ENCODE measurements around the gene NKRF. TPM values are rescaled to one million over a fixed set of nuclear protein-coding genes. Genes with fewer than 3 reads are reported as not detected.

NKRF gene
- 11.0 to 11.6 TPM (median 11.0 TPM) in 3 replicates for total RNA-seq

DNA sequence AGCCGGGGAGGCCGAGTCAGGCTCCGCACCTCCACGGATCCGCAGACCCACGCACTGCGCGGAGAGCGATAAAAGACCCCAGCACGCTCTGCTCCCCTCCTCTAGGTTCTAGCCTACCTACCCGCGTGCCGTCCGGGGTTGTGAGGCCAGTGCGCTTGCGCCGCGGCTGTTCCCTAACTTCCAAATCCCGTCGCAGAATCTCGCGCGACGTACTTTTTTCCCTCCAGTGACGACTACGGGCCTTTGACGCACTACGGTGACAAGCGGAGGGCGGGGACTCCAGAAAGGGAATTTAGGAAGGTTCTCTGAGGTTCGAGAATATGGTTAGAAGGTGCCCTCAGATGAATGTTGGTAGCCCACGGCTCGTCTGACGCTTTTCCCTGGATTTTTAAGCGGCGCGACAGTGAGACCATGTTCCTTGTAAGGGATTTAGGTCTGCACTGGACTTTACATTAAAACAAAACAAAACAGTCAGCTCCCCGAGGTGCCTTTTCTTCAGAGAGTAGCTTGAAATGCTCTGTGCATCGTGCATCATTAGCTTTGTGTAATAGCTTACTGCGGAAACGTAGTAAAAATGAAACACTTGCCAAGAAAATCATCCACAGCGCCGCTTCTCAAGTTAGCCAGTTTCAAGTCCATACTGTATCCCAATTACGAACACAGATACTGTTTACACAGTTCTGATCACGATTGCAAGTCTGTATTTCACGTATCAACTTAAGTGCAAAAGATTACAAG, at the start of gene NKRF:
TSS of gene NKRF (minus strand) at position 145 of the 738 bp plus-strand sequence.
- H3K4me3 Mint-ChIP-seq: peak within 1 kb of the TSS; percentile 88
- no peaks in the 10 kb centered on the region for H3K27me3 Mint-ChIP-seq (ENCODE audit: low read depth)
- H3K4me1 Mint-ChIP-seq: peaks cover 21% of the 10 kb centered on the region
- H3K36me3 Mint-ChIP-seq: peaks cover 3% of the 10 kb centered on the region
- peaks cover 12% of the 10 kb centered on the region for H3K9me3 Mint-ChIP-seq
- peak; percentile 74 to 85 for DNase-seq (ENCODE audit: low spot score in 2 of 2, unreplicated experiment in 2 of 2)
- TF ChIP-seq, protein P1, sequence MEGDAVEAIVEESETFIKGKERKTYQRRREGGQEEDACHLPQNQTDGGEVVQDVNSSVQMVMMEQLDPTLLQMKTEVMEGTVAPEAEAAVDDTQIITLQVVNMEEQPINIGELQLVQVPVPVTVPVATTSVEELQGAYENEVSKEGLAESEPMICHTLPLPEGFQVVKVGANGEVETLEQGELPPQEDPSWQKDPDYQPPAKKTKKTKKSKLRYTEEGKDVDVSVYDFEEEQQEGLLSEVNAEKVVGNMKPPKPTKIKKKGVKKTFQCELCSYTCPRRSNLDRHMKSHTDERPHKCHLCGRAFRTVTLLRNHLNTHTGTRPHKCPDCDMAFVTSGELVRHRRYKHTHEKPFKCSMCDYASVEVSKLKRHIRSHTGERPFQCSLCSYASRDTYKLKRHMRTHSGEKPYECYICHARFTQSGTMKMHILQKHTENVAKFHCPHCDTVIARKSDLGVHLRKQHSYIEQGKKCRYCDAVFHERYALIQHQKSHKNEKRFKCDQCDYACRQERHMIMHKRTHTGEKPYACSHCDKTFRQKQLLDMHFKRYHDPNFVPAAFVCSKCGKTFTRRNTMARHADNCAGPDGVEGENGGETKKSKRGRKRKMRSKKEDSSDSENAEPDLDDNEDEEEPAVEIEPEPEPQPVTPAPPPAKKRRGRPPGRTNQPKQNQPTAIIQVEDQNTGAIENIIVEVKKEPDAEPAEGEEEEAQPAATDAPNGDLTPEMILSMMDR (IDR thresholded peaks at IDR 0.05; ENCODE audit: unreplicated experiment): no peak
- H3K27ac Mint-ChIP-seq: peak within 1 kb of the TSS; percentile 96

DNA sequence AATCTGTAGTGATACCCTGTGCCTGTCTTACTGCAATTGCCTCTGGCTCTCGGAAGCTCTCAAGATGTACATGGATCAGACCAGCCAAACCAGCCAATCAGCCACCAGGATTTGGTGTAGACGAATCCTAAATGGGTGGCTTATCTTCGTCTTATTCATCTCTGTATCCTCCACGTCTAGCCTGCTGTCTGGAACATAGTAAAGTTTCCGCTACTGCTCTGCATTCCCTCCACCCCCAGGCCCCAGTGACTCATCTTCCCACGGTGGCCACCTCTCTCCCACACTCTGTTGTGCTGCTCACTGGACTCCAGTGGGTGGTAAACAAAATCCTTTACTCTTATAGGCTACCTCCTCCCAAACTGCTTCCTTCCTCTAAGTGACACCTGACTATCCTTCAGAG, 48.9 kb upstream of the NKRF start:
- Mint-ChIP-seq H3K27ac (peak overlapping the region; percentile 77), H3K27me3 (ENCODE audit: low read depth) (no peaks in the 10 kb centered on the region), H3K4me3 (no peak overlapping the region), H3K36me3 (peaks cover 23% of the 10 kb centered on the region), H3K9me3 (peaks cover 28% of the 10 kb centered on the region), H3K4me1 (peaks cover 22% of the 10 kb centered on the region)
- no peak for DNase-seq (ENCODE audit: low spot score in 2 of 2, unreplicated experiment in 2 of 2)
- TF ChIP-seq, protein P1 (IDR thresholded peaks at IDR 0.05; ENCODE audit: unreplicated experiment): no peak

DNA sequence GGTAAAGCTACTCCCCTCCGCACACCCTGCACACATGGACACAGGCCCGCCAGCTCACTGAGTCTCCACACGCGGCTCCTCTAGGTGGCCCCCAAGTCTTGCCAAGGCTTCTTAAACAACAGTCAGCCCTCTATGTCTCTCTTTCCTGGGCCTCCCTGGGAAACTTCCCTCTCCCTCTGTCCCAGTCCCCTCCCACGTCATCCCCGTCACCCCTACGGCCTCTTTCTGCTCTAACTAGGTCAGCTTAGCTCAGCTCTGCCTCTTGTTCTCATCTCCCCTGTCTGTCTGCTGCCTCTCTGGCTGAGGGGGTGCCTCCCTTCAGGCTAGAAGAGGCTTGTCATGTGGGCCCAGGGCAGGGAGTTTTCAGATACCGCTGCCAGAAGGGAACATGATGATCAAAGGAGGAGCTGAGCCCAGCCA, 47.9 kb upstream of the NKRF start:
- H3K27ac Mint-ChIP-seq: peak overlapping the region; percentile 77
- TF ChIP-seq, protein P1 (IDR thresholded peaks at IDR 0.05; ENCODE audit: unreplicated experiment): no peak
- no peaks in the 10 kb centered on the region for H3K27me3 Mint-ChIP-seq (ENCODE audit: low read depth)
- peaks cover 22% of the 10 kb centered on the region for H3K4me1 Mint-ChIP-seq
- no peak overlapping the region for H3K4me3 Mint-ChIP-seq
- H3K36me3 Mint-ChIP-seq: peaks cover 23% of the 10 kb centered on the region
- peak in 1 of 2 experiments; percentile 48 for DNase-seq (ENCODE audit: low spot score in 2 of 2, unreplicated experiment in 2 of 2)
- H3K9me3 Mint-ChIP-seq: peaks cover 28% of the 10 kb centered on the region

DNA sequence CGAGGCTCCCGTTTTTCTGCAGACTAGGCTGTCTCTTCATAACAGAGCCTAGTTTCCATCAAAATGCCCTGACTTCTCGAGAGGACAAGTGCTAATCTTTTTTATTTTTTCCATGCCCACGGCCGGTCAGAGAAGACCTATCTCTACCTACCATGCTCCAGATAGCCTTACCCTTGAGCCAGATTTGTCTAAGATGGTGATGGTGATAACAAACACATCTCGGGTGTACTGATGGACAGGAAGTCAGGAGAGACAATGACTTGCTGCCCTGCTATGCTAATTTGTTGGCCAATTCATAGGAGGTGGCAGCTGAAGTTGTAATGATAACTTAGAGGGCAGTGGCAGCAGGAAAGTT, 42.2 kb upstream of the NKRF start:
- Mint-ChIP-seq H3K36me3 (peaks cover 18% of the 10 kb centered on the region), H3K27ac (no peak overlapping the region), H3K4me1 (no peaks in the 10 kb centered on the region), H3K9me3 (peaks cover 15% of the 10 kb centered on the region), H3K4me3 (no peak overlapping the region), H3K27me3 (ENCODE audit: low read depth) (no peaks in the 10 kb centered on the region)
- TF ChIP-seq, protein P1 (IDR thresholded peaks at IDR 0.05; ENCODE audit: unreplicated experiment): no peak
- DNase-seq (ENCODE audit: low spot score in 2 of 2, unreplicated experiment in 2 of 2): no peak

DNA sequence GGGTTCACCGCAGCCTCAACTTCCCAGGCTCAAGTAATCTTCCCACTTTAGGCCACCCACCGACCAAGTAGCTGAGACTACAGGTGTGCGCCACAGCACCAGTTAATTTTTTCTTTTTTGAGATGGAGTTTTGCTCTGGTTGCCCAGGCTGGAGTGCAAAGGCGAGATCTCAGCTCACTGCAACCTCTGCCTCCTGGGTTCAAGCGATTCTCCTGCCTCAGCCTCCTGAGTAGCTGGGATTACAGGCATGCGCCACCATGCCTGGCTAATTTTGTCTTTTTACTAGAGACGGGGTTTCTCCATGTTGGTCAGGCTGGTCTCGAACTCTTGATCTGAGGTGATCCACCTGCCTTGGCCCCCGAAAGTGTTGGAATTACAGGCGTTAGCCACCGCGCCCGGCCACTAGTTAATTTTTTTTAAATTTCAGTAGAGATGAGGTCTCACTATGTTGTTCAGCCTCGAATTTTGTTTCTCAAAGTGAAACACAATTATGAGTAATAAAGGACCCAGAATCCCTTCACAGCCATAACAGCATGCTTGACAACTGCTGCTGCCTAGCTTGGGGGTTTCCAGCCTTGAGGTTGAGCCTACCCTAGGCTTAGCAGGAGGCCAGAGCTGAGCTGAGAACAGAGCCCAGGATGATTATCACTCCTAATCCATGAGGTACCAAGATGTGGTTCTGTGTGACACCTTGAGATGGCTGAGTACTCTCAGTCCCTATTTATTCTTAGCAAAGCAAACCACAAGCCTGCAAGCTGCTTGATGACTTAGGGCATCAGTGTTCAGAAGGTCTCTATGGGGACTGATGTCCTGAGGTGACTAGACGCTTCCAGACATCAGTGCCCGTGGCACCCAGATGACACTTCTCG, 41.6 kb upstream of the NKRF start:
- no peak for DNase-seq (ENCODE audit: low spot score in 2 of 2, unreplicated experiment in 2 of 2)
- H3K9me3 Mint-ChIP-seq: peaks cover 9% of the 10 kb centered on the region
- no peaks in the 10 kb centered on the region for H3K27me3 Mint-ChIP-seq (ENCODE audit: low read depth)
- no peaks in the 10 kb centered on the region for H3K4me1 Mint-ChIP-seq
- TF ChIP-seq, protein P1 (IDR thresholded peaks at IDR 0.05; ENCODE audit: unreplicated experiment): no peak
- H3K27ac Mint-ChIP-seq: no peak overlapping the region
- H3K36me3 Mint-ChIP-seq: peaks cover 13% of the 10 kb centered on the region
- H3K4me3 Mint-ChIP-seq: no peak overlapping the region

All from mesothelial cell of epicardium (in vitro differentiated cells).